Kidney (tissue), 14 donors: ENCODE data around the gene GDI2. TPM values are rescaled to one million over a fixed set of nuclear protein-coding genes. Genes with fewer than 3 reads are reported as not detected.

Source experiments
- DNase-seq, 5 donors: peaks; one replicate each; pipeline ENCODE4 v3.0.0-alpha.2; 2013 to 2020
- FAIRE-seq: peaks from 2 replicates; lab custom pipeline; 2012; peaks lifted over from hg19 to GRCh38; lab: Jason Lieb, UNC
- H3K27ac ChIP-seq, 2 donors: one replicate each; pipeline ENCODE4 v1.7.0; 2013; ENCODE audit warnings: low read depth in 2 of 2, low read length in 2 of 2, inconsistent platforms in 1 of 2
- H3K27me3 ChIP-seq: one replicate; pipeline ENCODE4 v1.7.1; 2013; ENCODE audit warnings: low read length, inconsistent platforms; ENCODE audit not compliant: control insufficient read depth, insufficient read depth
- H3K36me3 ChIP-seq, 3 donors: one replicate each; pipeline versions ENCODE4 v1.7.0 to v1.7.1; 2013; ENCODE audit warnings: low read length in 3 of 3, control low read depth in 1 of 3, inconsistent platforms in 1 of 3; ENCODE audit not compliant: insufficient read depth in 3 of 3, control insufficient read depth in 2 of 3
- H3K4me1 ChIP-seq, 3 donors: one replicate each; pipeline versions ENCODE4 v1.7.0 to v1.7.1; 2013; ENCODE audit warnings: low read length in 3 of 3, inconsistent platforms in 1 of 3, low read depth in 1 of 3; ENCODE audit not compliant: control insufficient read depth in 2 of 3, insufficient read depth in 2 of 3
- H3K4me3 ChIP-seq, 3 donors: one replicate each; pipeline versions ENCODE4 v1.7.0 to v1.8.1; 2013; ENCODE audit warnings: low read length in 3 of 3, control low read depth in 1 of 3, inconsistent platforms in 1 of 3
- H3K9ac ChIP-seq, 3 donors: one replicate each; pipeline versions ENCODE4 v1.7.0 to v1.7.1; 2013; ENCODE audit warnings: low read length in 3 of 3, control low read depth in 1 of 3, inconsistent platforms in 1 of 3
- H3K9me3 ChIP-seq, 3 donors: one replicate each; pipeline versions ENCODE4 v1.7.0 to v1.7.1; 2013; ENCODE audit warnings: low read length in 3 of 3, control low read depth in 1 of 3, inconsistent platforms in 1 of 3; ENCODE audit not compliant: control insufficient read depth in 2 of 3, insufficient read depth in 1 of 3
- intact Hi-C: fragments of 100-400 bp; cut with DNase I; formaldehyde crosslinking; loops from one replicate; pipeline ENCODE4 v1.11.1; 2022
- polyA plus RNA-seq: library from polyadenylated mRNA; stranded (reverse); fragments of 350-450 nt; fragmentation: Illumina TruSeq; extraction: RNeasy Lipid Tissue Mini Kit (QIAGEN cat#74804); gene quantifications from one replicate; pipeline ENCODE4 v1.2.3, GENCODE V29; 2014; ENCODE audit warnings: low read depth, low replicate concordance; ENCODE audit not compliant: insufficient read depth
- total RNA-seq: library from RNA; stranded (reverse); fragmentation: NEBNext Ultra II Directional; extraction: Animal tissue kit (Norgen Biotek cat#: 25700); gene quantifications from one replicate; pipeline ENCODE4 v1.2.1, GENCODE V29; 2021
- TF ChIP-seq, protein P1 (sequence below): IDR thresholded peaks from 3 replicates; pipeline ENCODE4 v1.5.1; 2012; ENCODE audit warnings: mild to moderate bottlenecking, moderate library complexity, borderline replicate concordance; ENCODE audit not compliant: insufficient read depth; ENCODE audit errors: extremely low read depth
- donor health status: control.
- donor health status: control.
- donor health status: control.
- donor health status: control.
- donor health status: control.
- donor health status: DM: yes; HTN: yes; CAD: no.
- donor health status: Normal renal cell carcinoma (clear cell type).

GDI2 gene
- total and polyA plus RNA-seq, 2 donors from 2014 or later: 143 to 168 TPM

DNA sequence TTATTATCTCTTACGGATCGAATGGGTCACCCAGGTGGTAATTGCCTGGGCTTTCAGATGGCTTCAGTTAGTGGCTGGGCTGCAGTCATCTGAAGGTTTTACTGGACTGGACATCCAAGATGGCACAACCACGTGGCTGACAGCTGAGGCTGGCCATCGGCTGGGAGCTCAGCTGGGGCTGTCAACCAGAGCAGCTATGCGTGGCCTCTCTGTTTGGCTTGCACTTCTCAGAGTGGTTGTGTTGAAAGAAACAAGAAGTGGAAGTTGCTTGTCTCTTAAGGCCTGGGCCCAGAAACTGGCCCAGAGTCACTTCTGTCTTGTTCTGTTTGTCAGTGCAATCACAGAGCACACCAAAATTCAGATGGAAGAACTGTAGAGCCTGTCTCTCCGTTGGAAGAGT is 5.7 kb upstream of the GDI2 start:
- intact Hi-C loops: no loop called here
- TF ChIP-seq, protein P1, sequence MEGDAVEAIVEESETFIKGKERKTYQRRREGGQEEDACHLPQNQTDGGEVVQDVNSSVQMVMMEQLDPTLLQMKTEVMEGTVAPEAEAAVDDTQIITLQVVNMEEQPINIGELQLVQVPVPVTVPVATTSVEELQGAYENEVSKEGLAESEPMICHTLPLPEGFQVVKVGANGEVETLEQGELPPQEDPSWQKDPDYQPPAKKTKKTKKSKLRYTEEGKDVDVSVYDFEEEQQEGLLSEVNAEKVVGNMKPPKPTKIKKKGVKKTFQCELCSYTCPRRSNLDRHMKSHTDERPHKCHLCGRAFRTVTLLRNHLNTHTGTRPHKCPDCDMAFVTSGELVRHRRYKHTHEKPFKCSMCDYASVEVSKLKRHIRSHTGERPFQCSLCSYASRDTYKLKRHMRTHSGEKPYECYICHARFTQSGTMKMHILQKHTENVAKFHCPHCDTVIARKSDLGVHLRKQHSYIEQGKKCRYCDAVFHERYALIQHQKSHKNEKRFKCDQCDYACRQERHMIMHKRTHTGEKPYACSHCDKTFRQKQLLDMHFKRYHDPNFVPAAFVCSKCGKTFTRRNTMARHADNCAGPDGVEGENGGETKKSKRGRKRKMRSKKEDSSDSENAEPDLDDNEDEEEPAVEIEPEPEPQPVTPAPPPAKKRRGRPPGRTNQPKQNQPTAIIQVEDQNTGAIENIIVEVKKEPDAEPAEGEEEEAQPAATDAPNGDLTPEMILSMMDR: no peak
- Histone ChIP-seq H3K9me3 (no peaks in the 10 kb centered on the region), H3K27ac (no peak overlapping the region), H3K9ac (no peak overlapping the region), H3K27me3 (no peaks in the 10 kb centered on the region), H3K4me1 (peaks cover 0 to 6% (median 6%) of the 10 kb centered on the region in 3 donors), H3K36me3 (no peaks in the 10 kb centered on the region), H3K4me3 (no peak overlapping the region)
- DNase-seq (peak in 1 of 5 donors; percentile 57), FAIRE-seq (no peak)

DNA sequence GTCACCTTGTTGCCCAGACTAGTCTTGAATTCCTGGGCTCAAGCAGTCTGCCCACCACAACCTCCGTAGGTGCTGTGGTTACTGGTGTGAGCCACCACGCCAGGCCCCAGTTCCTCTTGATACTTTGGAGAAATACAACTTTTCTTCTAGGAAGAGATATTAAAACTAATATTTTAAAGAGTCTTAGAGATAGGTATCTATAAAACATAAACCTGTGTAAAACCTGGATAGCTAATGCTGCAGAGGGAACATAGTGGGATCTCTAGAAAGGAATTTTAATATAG is 4.8 kb upstream of the GDI2 start:
- H3K27me3 ChIP-seq: no peaks in the 10 kb centered on the region
- no peaks in the 10 kb centered on the region for H3K36me3 ChIP-seq
- DNase-seq (no peak), FAIRE-seq (no peak)
- no peak overlapping the region for H3K9ac ChIP-seq
- no peak overlapping the region for H3K4me3 ChIP-seq
- H3K9me3 ChIP-seq: no peaks in the 10 kb centered on the region
- H3K27ac ChIP-seq: no peak overlapping the region
- intact Hi-C loops: no loop called here
- TF ChIP-seq, protein P1: no peak
- peaks cover 0 to 7% (median 6%) of the 10 kb centered on the region in 3 donors for H3K4me1 ChIP-seq

DNA sequence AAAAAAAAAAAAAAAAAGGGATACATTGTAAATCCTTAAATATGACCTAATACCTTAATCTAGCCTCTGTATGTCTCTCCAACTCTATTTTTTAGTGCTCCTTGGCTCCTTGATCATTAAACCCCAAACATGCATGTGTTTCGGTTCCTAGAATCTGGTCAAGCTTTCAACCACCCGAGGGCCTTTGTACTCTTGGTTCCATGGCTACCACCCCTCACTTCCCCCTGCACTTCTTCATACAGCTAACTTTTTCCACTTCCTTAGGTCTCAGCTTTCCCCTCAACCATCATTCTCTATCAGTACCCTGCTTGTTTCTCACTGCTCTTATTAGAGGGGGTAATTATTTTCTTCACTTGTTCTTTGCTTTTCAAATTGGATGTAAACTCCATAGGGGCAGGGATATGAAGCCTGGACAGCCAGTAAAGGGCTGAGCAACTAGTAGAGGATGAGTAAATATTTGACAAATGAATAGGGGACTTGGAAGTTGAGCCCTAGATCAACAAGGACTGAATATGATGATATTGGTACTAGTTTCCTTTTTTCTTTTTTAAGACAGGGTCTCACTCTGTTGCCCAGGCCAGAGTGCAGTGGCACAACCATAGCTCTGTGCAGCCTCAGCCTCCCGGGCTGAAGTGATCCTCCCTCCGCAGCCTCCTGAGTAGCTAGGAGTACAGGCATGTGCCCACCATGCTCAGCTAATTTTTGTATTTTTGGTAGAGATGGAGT is 4.3 kb upstream of the GDI2 start:
- H3K9me3 ChIP-seq: no peaks in the 10 kb centered on the region
- FAIRE-seq (no peak), DNase-seq (peak in 1 of 5 donors; percentile 33)
- no peaks in the 10 kb centered on the region for H3K36me3 ChIP-seq
- no peak overlapping the region for H3K9ac ChIP-seq
- intact Hi-C loops: no loop called here
- H3K27ac ChIP-seq: no peak overlapping the region
- no peaks in the 10 kb centered on the region for H3K27me3 ChIP-seq
- TF ChIP-seq, protein P1: no peak
- no peak overlapping the region for H3K4me3 ChIP-seq
- H3K4me1 ChIP-seq: peaks cover 0 to 7% (median 6%) of the 10 kb centered on the region in 3 donors
